ENCODE results near the gene PCDHGA2. TPM values are rescaled to one million over a fixed set of nuclear protein-coding genes. Genes with fewer than 3 reads are reported as not detected.
"Not testable (repeated sequence)": the region's sequence is repeated elsewhere in the genome, so short reads cannot be mapped to it uniquely, and the experiment has no call there.

The PCDHGA2 gene
- polyA plus RNA-seq, 2 of the 4 experiments (the other 2 are of a cell fraction), result 0.58 to 1.7 TPM

DNA sequence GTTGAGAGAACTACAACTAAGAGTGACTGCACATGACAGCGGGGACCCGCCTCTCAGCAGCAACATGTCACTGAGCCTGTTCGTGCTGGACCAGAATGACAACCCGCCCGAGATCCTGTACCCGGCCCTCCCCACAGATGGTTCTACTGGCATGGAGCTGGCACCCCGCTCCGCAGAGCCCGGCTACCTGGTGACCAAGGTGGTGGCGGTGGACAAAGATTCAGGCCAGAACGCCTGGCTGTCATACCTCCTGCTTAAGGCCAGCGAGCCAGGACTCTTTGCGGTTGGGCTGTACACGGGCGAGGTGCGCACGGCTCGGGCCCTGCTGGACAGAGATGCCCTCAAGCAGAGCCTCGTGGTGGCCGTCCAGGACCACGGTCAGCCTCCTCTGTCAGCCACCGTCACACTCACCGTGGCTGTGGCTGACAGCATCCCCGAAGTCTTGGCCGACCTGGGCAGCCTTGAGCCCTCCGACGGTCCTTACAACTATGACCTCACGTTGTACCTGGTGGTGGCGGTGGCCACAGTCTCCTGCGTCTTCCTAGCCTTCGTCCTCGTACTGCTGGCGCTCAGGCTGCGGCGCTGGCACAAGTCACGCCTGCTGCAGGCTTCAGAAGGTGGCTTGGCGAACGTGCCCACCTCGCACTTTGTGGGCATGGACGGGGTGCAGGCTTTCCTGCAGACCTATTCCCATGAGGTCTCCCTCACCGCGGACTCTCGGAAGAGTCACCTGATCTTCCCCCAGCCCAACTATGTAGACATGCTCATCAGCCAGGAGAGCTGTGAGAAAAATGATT lies 46.1 kb downstream of the PCDHGA2 start:
- 71% methylated on average over 42 of the region's 43 CpGs for WGBS (ENCODE audit: missing lambda C conversion rate)
- Histone ChIP-seq H3K9me3 (peaks cover 45% of the 10 kb centered on the region), H3K4me3 (no peak overlapping the region), H3K4me2 (no peak overlapping the region), H3K4me1 (no peaks in the 10 kb centered on the region), H3K27ac (no peak overlapping the region)
- POLR2A ChIA-PET, result no interaction called here
- CTCF ChIA-PET, result interaction anchor here (3.7 kb wide), 1 partner anchor 14 kb away, joined by 16 read pairs; the partner anchor contains the start of gene PCDHGB3
- no peak for FAIRE-seq
- no peak for TF ChIP-seq CBX8 (IDR thresholded peaks at IDR 0.05)
- no peak for TF ChIP-seq NFE2L2 (conservative IDR thresholded peaks at IDR 0.05; ENCODE audit: low read length)
- no peak for ATAC-seq
- no peak for DNase-seq (ENCODE audit: low read depth in 1 of 2, low spot score in 1 of 2)

GRCh38 chr5:141387557-141388311 lies 49.2 kb downstream of the PCDHGA2 start, which contains the start of gene PCDHGB4:
Gene PCDHGB4, plus strand, starts transcription at chr5:141387698. Its CDS starts 187 bp downstream, at chr5:141387885.
- 65% methylated on average over 23 of the region's 40 CpGs for WGBS (ENCODE audit: missing lambda C conversion rate)
- peak; percentile 63 to 64 for ATAC-seq
- H3K27ac ChIP-seq, POLR2A ChIA-PET, FAIRE-seq, H3K4me3 ChIP-seq, H3K4me1 ChIP-seq, H3K4me2 ChIP-seq: not testable (repeated sequence)
- H3K9me3 ChIP-seq, result peaks cover 66% of the 10 kb centered on the region
- peak in 1 of 2 experiments; percentile 42 for DNase-seq (ENCODE audit: low read depth in 1 of 2, low spot score in 1 of 2)
- TF ChIP-seq CTCF (IDR thresholded peaks at IDR 0.05) (peak; percentile 13; the same call in 1 of the 3 replicates), RAD21 (conservative IDR thresholded peaks at IDR 0.05 in 1 of 2, IDR thresholded peaks at IDR 0.05 in 1 of 2) (peak; percentile 26 to 31; a peak in 2 of 5 replicates)
- CTCF ChIA-PET, result interaction anchor here (0.8 to 3.7 kb wide), 6 partner anchors 17 to 176 kb away, joined by 3 to 16 read pairs (median 3); partner anchors contain the start of genes PCDHGA2, PCDHGA5, PCDHGB3 and PCDHGC3

GRCh38 chr5:141388661-141389060 lies 50.1 kb downstream of the PCDHGA2 start:
- Histone ChIP-seq H3K4me2 (no peak overlapping the region), H3K27ac (no peak overlapping the region), H3K4me1 (no peaks in the 10 kb centered on the region), H3K4me3 (no peak overlapping the region), H3K9me3 (peaks cover 70% of the 10 kb centered on the region)
- ChIA-PET CTCF (interaction anchor here (1.0 to 3.3 kb wide), 4 partner anchors 87 to 304 kb away, joined by 3 to 12 read pairs (median 4); partner anchors contain the start of gene PCDHGC3), POLR2A (no interaction called here)
- no peak for TF ChIP-seq FOXS1 (CRISPR knock-in tag; IDR thresholded peaks at IDR 0.05)
- peak; percentile 70 to 88; a peak in 3 of 4 replicates for TF ChIP-seq CEBPB (IDR thresholded peaks at IDR 0.05)
- TF ChIP-seq NPAS2 (CRISPR knock-in tag; IDR thresholded peaks at IDR 0.05; ENCODE audit: borderline replicate concordance), result no peak
- 62% methylated on average over 10 of the region's 10 CpGs for WGBS (ENCODE audit: missing lambda C conversion rate)
- ATAC-seq, result no peak
- DNase-seq (ENCODE audit: low read depth in 1 of 2, low spot score in 1 of 2), result no peak
- no peak for FAIRE-seq

DNA sequence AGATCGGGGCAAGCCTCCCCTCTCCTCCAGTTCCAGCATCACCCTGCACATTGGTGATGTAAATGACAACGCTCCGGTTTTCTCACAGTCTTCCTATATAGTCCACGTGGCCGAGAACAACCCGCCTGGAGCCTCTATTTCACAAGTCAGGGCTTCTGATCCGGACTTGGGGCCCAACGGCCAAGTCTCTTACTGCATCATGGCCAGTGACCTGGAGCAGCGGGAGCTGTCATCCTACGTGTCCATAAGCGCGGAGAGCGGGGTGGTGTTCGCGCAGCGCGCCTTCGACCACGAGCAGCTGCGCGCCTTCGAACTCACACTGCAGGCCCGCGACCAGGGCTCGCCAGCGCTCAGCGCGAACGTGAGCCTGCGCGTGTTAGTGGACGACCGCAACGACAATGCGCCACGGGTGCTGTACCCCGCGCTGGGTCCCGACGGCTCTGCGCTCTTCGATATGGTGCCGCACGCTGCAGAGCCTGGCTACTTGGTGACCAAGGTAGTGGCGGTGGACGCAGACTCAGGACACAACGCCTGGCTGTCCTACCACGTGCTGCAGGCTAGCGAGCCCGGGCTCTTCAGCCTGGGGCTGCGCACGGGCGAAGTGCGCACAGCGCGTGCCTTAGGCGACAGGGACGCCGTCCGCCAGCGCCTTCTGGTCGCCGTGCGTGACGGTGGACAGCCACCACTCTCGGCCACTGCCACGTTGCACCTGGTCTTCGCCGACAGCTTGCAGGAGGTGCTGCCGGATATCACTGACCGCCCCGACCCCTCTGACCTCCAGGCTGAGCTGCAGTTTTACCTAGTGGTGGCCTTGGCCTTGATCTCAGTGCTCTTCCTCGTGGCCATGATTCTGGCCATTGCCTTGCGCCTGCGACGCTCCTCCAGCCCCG lies 50.8 kb downstream of the PCDHGA2 start:
- H3K4me2 ChIP-seq, result no peak overlapping the region
- H3K4me3 ChIP-seq, result no peak overlapping the region
- DNase-seq (ENCODE audit: low read depth in 1 of 2, low spot score in 1 of 2) (no peak), FAIRE-seq (no peak), ATAC-seq (no peak)
- peaks cover 72% of the 10 kb centered on the region for H3K9me3 ChIP-seq
- ChIA-PET POLR2A (no interaction called here), CTCF (interaction anchor here (0.9 to 3.3 kb wide), 7 partner anchors 8 to 305 kb away, joined by 3 to 12 read pairs (median 6); partner anchors contain the start of genes PCDHGB1 and PCDHGC3)
- H3K27ac ChIP-seq, result no peak overlapping the region
- 84% methylated on average over 69 of the region's 77 CpGs for WGBS (ENCODE audit: missing lambda C conversion rate)
- TF ChIP-seq MYC (IDR thresholded peaks at IDR 0.05; ENCODE audit: borderline replicate concordance, low read length), result no peak
- TF ChIP-seq RFX5 (IDR thresholded peaks at IDR 0.05), result no peak
- TF ChIP-seq TP53 (CRISPR knock-in tag; IDR thresholded peaks at IDR 0.05), result no peak
- no peak for TF ChIP-seq GATA3 (IDR thresholded peaks at IDR 0.05; ENCODE audit: borderline replicate concordance)
- no peak for TF ChIP-seq JUNB (IDR thresholded peaks at IDR 0.05)
- TF ChIP-seq HOXB13 (CRISPR knock-in tag; IDR thresholded peaks at IDR 0.05; ENCODE audit: low read depth), result no peak
- TF ChIP-seq JUN (IDR thresholded peaks at IDR 0.05), result no peak
- TF ChIP-seq ESRRA (IDR thresholded peaks at IDR 0.05; ENCODE audit: borderline replicate concordance, low read length), result no peak
- no peak for TF ChIP-seq REST (IDR thresholded peaks at IDR 0.05)
- TF ChIP-seq, protein P1, sequence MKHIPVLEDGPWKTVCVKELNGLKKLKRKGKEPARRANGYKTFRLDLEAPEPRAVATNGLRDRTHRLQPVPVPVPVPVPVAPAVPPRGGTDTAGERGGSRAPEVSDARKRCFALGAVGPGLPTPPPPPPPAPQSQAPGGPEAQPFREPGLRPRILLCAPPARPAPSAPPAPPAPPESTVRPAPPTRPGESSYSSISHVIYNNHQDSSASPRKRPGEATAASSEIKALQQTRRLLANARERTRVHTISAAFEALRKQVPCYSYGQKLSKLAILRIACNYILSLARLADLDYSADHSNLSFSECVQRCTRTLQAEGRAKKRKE (CRISPR knock-in tag; IDR thresholded peaks at IDR 0.05; ENCODE audit: low read depth), result no peak
- TF ChIP-seq MAFK (IDR thresholded peaks at IDR 0.05; ENCODE audit: partially characterized antibody), result no peak
- H3K4me1 ChIP-seq, result no peaks in the 10 kb centered on the region

Data from A549 (cell line).